Measurements from ENCODE around the gene KIF5C.
A peak's percentile ranks its signal among the peaks of the same experiment; 100 is the strongest.

The KIF5C gene

GRCh38 chr2:148888003-148888501 is 13.0 kb downstream of the KIF5C start:
- DNase-seq, result peak in 1 of 2 donors; percentile 2

- DNase-seq, result no peak
These were observed 14.0 kb downstream of the KIF5C start for GRCh38 chr2:148888986-148889385.

GRCh38 chr2:148893906-148894305 is 18.9 kb downstream of the KIF5C start:
- DNase-seq, result no peak

GRCh38 chr2:148896136-148896535 is 21.1 kb downstream of the KIF5C start:
- no peak for DNase-seq

GRCh38 chr2:148899638-148900318 is 24.8 kb downstream of the KIF5C start:
- no peak for DNase-seq

- no peak for DNase-seq
These were observed 25.4 kb downstream of the KIF5C start for GRCh38 chr2:148900350-148900837.

- DNase-seq, result no peak
These were observed 26.1 kb downstream of the KIF5C start for GRCh38 chr2:148901142-148901541.

- no peak for DNase-seq
These were observed 27.8 kb downstream of the KIF5C start for GRCh38 chr2:148902798-148903197.

GRCh38 chr2:148903294-148903693 is 28.3 kb downstream of the KIF5C start:
- no peak for DNase-seq

GRCh38 chr2:148903979-148904378 is 29.0 kb downstream of the KIF5C start:
- DNase-seq, result no peak

- DNase-seq, result no peak
These were observed 31.1 kb downstream of the KIF5C start for GRCh38 chr2:148906124-148906523.

GRCh38 chr2:148907085-148907785 is 32.2 kb downstream of the KIF5C start:
- no peak for DNase-seq

GRCh38 chr2:148909114-148909513 is 34.1 kb downstream of the KIF5C start:
- no peak for DNase-seq

- no peak for DNase-seq
These were observed 38.0 kb downstream of the KIF5C start for GRCh38 chr2:148913061-148913460.

- DNase-seq, result no peak
These were observed 38.5 kb downstream of the KIF5C start for GRCh38 chr2:148913492-148913891.

GRCh38 chr2:148914463-148914862 is 39.4 kb downstream of the KIF5C start:
- no peak for DNase-seq

- no peak for DNase-seq
These were observed 42.4 kb downstream of the KIF5C start for GRCh38 chr2:148917431-148917830.

- no peak for DNase-seq
These were observed 43.5 kb downstream of the KIF5C start for GRCh38 chr2:148918554-148918953.

- DNase-seq, result no peak
These were observed 45.5 kb downstream of the KIF5C start for GRCh38 chr2:148920559-148920958.

- no peak for DNase-seq
These were observed 47.0 kb downstream of the KIF5C start for GRCh38 chr2:148922062-148922461.

- DNase-seq, result no peak
These were observed 47.9 kb downstream of the KIF5C start for GRCh38 chr2:148922776-148923475.

GRCh38 chr2:148924514-148925178 is 49.6 kb downstream of the KIF5C start:
- no peak for DNase-seq

All from inflammatory macrophage treated with lipopolysaccharide for 1 hour (primary cell).